Mesenchymal stem cell (in vitro differentiated cells and primary cell): ENCODE measurements around the gene STX4.

ENCODE experiments used
- DNase-seq: peaks from one replicate; pipeline ENCODE4 v3.0.0-alpha.2; 2013
- H2AFZ ChIP-seq: one replicate; pipeline ENCODE4 v1.6.1; 2013; ENCODE audit warnings: low read depth, mild to moderate bottlenecking, control low read depth, inconsistent platforms, low read length, moderate library complexity
- H2AK5ac ChIP-seq: 2 replicates; pipeline ENCODE4 v1.6.1; 2013; ENCODE audit warnings: low read length, moderate library complexity, mild to moderate bottlenecking, inconsistent platforms; ENCODE audit not compliant: severe bottlenecking
- H2BK120ac ChIP-seq: one replicate; pipeline ENCODE4 v1.6.1; 2013; ENCODE audit warnings: low read depth, mild to moderate bottlenecking, inconsistent platforms, low read length, moderate library complexity
- H2BK12ac ChIP-seq, 2 experiments: one replicate each; pipeline ENCODE4 v1.6.1; 2013; ENCODE audit warnings: inconsistent platforms in 2 of 2, low read length in 2 of 2, mild to moderate bottlenecking in 2 of 2, moderate library complexity in 2 of 2, control low read depth in 1 of 2
- H2BK15ac ChIP-seq: one replicate; pipeline ENCODE4 v1.6.1; 2013; ENCODE audit warnings: mild to moderate bottlenecking, low read depth, inconsistent platforms; ENCODE audit not compliant: poor library complexity, severe bottlenecking
- H2BK5ac ChIP-seq: 2 replicates; pipeline ENCODE4 v1.6.1; 2013; ENCODE audit warnings: low read depth, mild to moderate bottlenecking, low read length, control low read depth, inconsistent platforms; ENCODE audit not compliant: poor library complexity, severe bottlenecking
- H3K14ac ChIP-seq, 2 experiments: one replicate each; pipeline ENCODE4 v1.6.1; 2013; ENCODE audit warnings: inconsistent platforms in 2 of 2, low read length in 2 of 2, control low read depth in 1 of 2, mild to moderate bottlenecking in 1 of 2, moderate library complexity in 1 of 2
- H3K18ac ChIP-seq, 2 experiments: one replicate each; pipeline ENCODE4 v1.6.1; 2013; ENCODE audit warnings: inconsistent platforms in 2 of 2, low read length in 2 of 2, control low read depth in 1 of 2, low read depth in 1 of 2, mild to moderate bottlenecking in 1 of 2
- H3K23ac ChIP-seq, 2 experiments: one replicate each; pipeline ENCODE4 v1.6.1; 2013; ENCODE audit warnings: inconsistent platforms in 2 of 2, low read length in 2 of 2, mild to moderate bottlenecking in 2 of 2, moderate library complexity in 2 of 2, control low read depth in 1 of 2
- H3K27ac ChIP-seq: 2 replicates; pipeline ENCODE4 v1.5.1; 2013; ENCODE audit warnings: mild to moderate bottlenecking, moderate library complexity, low read length, control low read depth, inconsistent platforms; ENCODE audit not compliant: poor library complexity, severe bottlenecking
- H3K27me3 ChIP-seq, 2 experiments: 2 replicates each; pipeline versions ENCODE4 v1.6.1 to v1.7.0; 2013; ENCODE audit warnings: low read length in 2 of 2, mild to moderate bottlenecking in 2 of 2, moderate library complexity in 2 of 2, control low read depth in 1 of 2, inconsistent platforms in 1 of 2; ENCODE audit not compliant: control insufficient read depth in 1 of 2, insufficient read depth in 1 of 2
- H3K36me3 ChIP-seq, 2 experiments: 2 replicates each; pipeline versions ENCODE4 v1.6.1 to v1.7.0; 2013; ENCODE audit warnings: low read length in 2 of 2, control low read depth in 1 of 2, inconsistent platforms in 1 of 2, low read depth in 1 of 2, mild to moderate bottlenecking in 1 of 2; ENCODE audit not compliant: insufficient read depth in 2 of 2, control insufficient read depth in 1 of 2
- H3K4ac ChIP-seq, 2 experiments: one replicate each; pipeline ENCODE4 v1.6.1; 2013; ENCODE audit warnings: inconsistent platforms in 2 of 2, low read length in 2 of 2, mild to moderate bottlenecking in 2 of 2, moderate library complexity in 2 of 2, control low read depth in 1 of 2, low read depth in 1 of 2
- H3K4me1 ChIP-seq: 2 replicates; pipeline ENCODE4 v1.6.1; 2013; ENCODE audit warnings: low read depth, low read length, control low read depth; ENCODE audit not compliant: control insufficient read depth, insufficient read depth
- H3K4me2 ChIP-seq: 2 replicates; pipeline ENCODE4 v1.6.1; 2013; ENCODE audit warnings: low read length, mild to moderate bottlenecking, inconsistent platforms; ENCODE audit not compliant: poor library complexity, severe bottlenecking
- H3K4me3 ChIP-seq, 2 experiments: 2 replicates each; pipeline versions ENCODE4 v1.5.1 to v1.7.0; 2013; ENCODE audit warnings: low read length in 2 of 2, mild to moderate bottlenecking in 2 of 2, control low read depth in 1 of 2, low read depth in 1 of 2; ENCODE audit not compliant: insufficient read depth in 1 of 2
- H3K79me1 ChIP-seq: replicated peaks from 2 replicates; pipeline ENCODE4 v1.6.1; 2013; ENCODE audit warnings: mild to moderate bottlenecking, control low read depth, low read length, inconsistent platforms; ENCODE audit not compliant: poor library complexity, severe bottlenecking
- H3K9ac ChIP-seq: 2 replicates; pipeline ENCODE4 v1.7.0; 2013; ENCODE audit warnings: mild to moderate bottlenecking, low read length, moderate library complexity
- H3K9me3 ChIP-seq: 2 replicates; pipeline ENCODE4 v1.7.0; 2013; ENCODE audit warnings: mild to moderate bottlenecking, low read length; ENCODE audit not compliant: control insufficient read depth
- H4K8ac ChIP-seq: one replicate; pipeline ENCODE4 v1.6.1; 2013; ENCODE audit warnings: inconsistent platforms, mild to moderate bottlenecking, low read length, moderate library complexity
- H4K91ac ChIP-seq: one replicate; pipeline ENCODE4 v1.6.1; 2013; ENCODE audit warnings: mild to moderate bottlenecking, low read length, inconsistent platforms
- WGBS: methylation state at CpG from one replicate; pipeline ENCODE4 v1.1.7; 2013; ENCODE audit warnings: mixed read lengths; 5-methylcytosine and 5-hydroxymethylcytosine counted together

The STX4 gene

GRCh38 chr16:31029272-31029671 lies 4.1 kb upstream of the STX4 start:
- H3K9me3 ChIP-seq = no peaks in the 10 kb centered on the region

GRCh38 chr16:31031276-31031675 lies 2.1 kb upstream of the STX4 start:
- DNase-seq = no peak

More at GRCh38 chr16:31029272-31029671, 4.1 kb upstream of the STX4 start:
- DNase-seq = no peak
- H2BK15ac ChIP-seq = peak overlapping the region; percentile 68
- no peak overlapping the region for H3K27ac ChIP-seq
- no peak overlapping the region for H3K4me3 ChIP-seq
- H3K18ac ChIP-seq = no peak overlapping the region
- no peak overlapping the region for H4K91ac ChIP-seq
- WGBS = no CpG with 5 or more reads among the region's 5 CpGs
- H3K9ac ChIP-seq = no peak overlapping the region
- no peak overlapping the region for H3K14ac ChIP-seq
- H3K36me3 ChIP-seq = peaks cover 0 to under 1% of the 10 kb centered on the region in 2 experiments
- peaks cover 3% of the 10 kb centered on the region for H3K79me1 ChIP-seq
- no peak overlapping the region for H2AK5ac ChIP-seq
- H2BK5ac ChIP-seq = peak overlapping the region; percentile 26
- H3K4ac ChIP-seq = no peak overlapping the region
- no peak overlapping the region for H4K8ac ChIP-seq
- no peak overlapping the region for H2BK120ac ChIP-seq
- no peaks in the 10 kb centered on the region for H3K27me3 ChIP-seq
- no peak overlapping the region for H2BK12ac ChIP-seq
- H3K4me2 ChIP-seq = no peak overlapping the region
- H3K4me1 ChIP-seq = peaks cover 1% of the 10 kb centered on the region
- no peak overlapping the region for H3K23ac ChIP-seq
- H2AFZ ChIP-seq = no peak overlapping the region

GRCh38 chr16:31033709-31034492 lies 543 bp downstream of the STX4 start:
- Histone ChIP-seq H2AK5ac (no peak overlapping the region), H3K9ac (peak overlapping the region; percentile 97), H2BK12ac (no peak overlapping the region), H3K23ac (peak overlapping the region; percentile 60 to 91), H2BK15ac (peak overlapping the region; percentile 91), H3K79me1 (peaks cover 25% of the 10 kb centered on the region), H2BK5ac (peak overlapping the region; percentile 74), H3K9me3 (no peaks in the 10 kb centered on the region), H3K4me3 (peak overlapping the region; percentile 88 to 99), H4K91ac (peak overlapping the region; percentile 67), H3K18ac (peak overlapping the region; percentile 64 to 83), H3K4ac (peak overlapping the region in 1 of 2 experiments; percentile 90), H2AFZ (peak overlapping the region; percentile 75), H2BK120ac (no peak overlapping the region), H3K27ac (peak overlapping the region; percentile 66), H3K27me3 (no peaks in the 10 kb centered on the region), H3K4me2 (peak overlapping the region; percentile 72), H3K4me1 (peaks cover 5% of the 10 kb centered on the region), H3K14ac (peak overlapping the region in 1 of 2 experiments; percentile 86), H3K36me3 (peaks cover 23 to 39% of the 10 kb centered on the region in 2 experiments), H4K8ac (peak overlapping the region; percentile 69)
- peak; percentile 84 for DNase-seq
- WGBS = 2% methylated on average over 40 of the region's 47 CpGs

More at GRCh38 chr16:31031276-31031675, 2.1 kb upstream of the STX4 start:
- H2AFZ ChIP-seq = no peak overlapping the region
- no peak overlapping the region for H3K4ac ChIP-seq
- no peak overlapping the region for H4K8ac ChIP-seq
- H3K9me3 ChIP-seq = no peaks in the 10 kb centered on the region
- no peak overlapping the region for H2BK5ac ChIP-seq
- H3K36me3 ChIP-seq = peaks cover 8 to 20% of the 10 kb centered on the region in 2 experiments
- no peak overlapping the region for H3K27ac ChIP-seq
- H2AK5ac ChIP-seq = no peak overlapping the region
- H3K4me2 ChIP-seq = no peak overlapping the region
- H3K23ac ChIP-seq = no peak overlapping the region
- H3K9ac ChIP-seq = no peak overlapping the region
- H4K91ac ChIP-seq = no peak overlapping the region
- H3K14ac ChIP-seq = no peak overlapping the region
- H2BK120ac ChIP-seq = no peak overlapping the region
- H2BK12ac ChIP-seq = no peak overlapping the region
- peaks cover 16% of the 10 kb centered on the region for H3K79me1 ChIP-seq
- no peak overlapping the region for H3K4me3 ChIP-seq
- H3K27me3 ChIP-seq = no peaks in the 10 kb centered on the region
- no peak overlapping the region for H2BK15ac ChIP-seq
- H3K4me1 ChIP-seq = peaks cover 5% of the 10 kb centered on the region
- 81% methylated on average over 2 of the region's 4 CpGs for WGBS
- H3K18ac ChIP-seq = no peak overlapping the region

- no peak overlapping the region for H2BK15ac ChIP-seq
- H3K4me3 ChIP-seq = no peak overlapping the region
- no peak overlapping the region for H3K18ac ChIP-seq
- H3K79me1 ChIP-seq = peaks cover 28% of the 10 kb centered on the region
- no CpG with 5 or more reads among the region's 2 CpGs for WGBS
- H3K9me3 ChIP-seq = no peaks in the 10 kb centered on the region
- H2BK5ac ChIP-seq = no peak overlapping the region
- H4K8ac ChIP-seq = no peak overlapping the region
- H3K4ac ChIP-seq = no peak overlapping the region
- H2BK120ac ChIP-seq = no peak overlapping the region
- H3K9ac ChIP-seq = no peak overlapping the region
- peaks cover 44 to 60% of the 10 kb centered on the region in 2 experiments for H3K36me3 ChIP-seq
- no peak overlapping the region for H2BK12ac ChIP-seq
- H3K14ac ChIP-seq = no peak overlapping the region
- no peak overlapping the region for H3K27ac ChIP-seq
- H3K27me3 ChIP-seq = no peaks in the 10 kb centered on the region
- H4K91ac ChIP-seq = no peak overlapping the region
- H3K23ac ChIP-seq = no peak overlapping the region
- H3K4me1 ChIP-seq = peaks cover 5% of the 10 kb centered on the region
- H2AFZ ChIP-seq = no peak overlapping the region
- H3K4me2 ChIP-seq = no peak overlapping the region
- no peak for DNase-seq
- no peak overlapping the region for H2AK5ac ChIP-seq
These were observed 3.3 kb downstream of the STX4 start for GRCh38 chr16:31036691-31037090.
